H1 (cell line): ENCODE data around the gene CHPF2. TPM values are rescaled to one million over a fixed set of nuclear protein-coding genes. Genes with fewer than 3 reads are reported as not detected.

Experiments used
- CTCF ChIA-PET: fragments of 300-600 bp; sonication (Branson Sonifier 250); formaldehyde crosslinking; loops from one replicate; lab custom pipeline; 2021; ENCODE audit not compliant: partially characterized antibody; lab: Charles Lee
- POLR2A ChIA-PET: fragments of 300-600 bp; sonication (Branson Sonifier 250); formaldehyde crosslinking; loops from one replicate; lab custom pipeline; 2021; ENCODE audit warnings: inconsistent platforms; ENCODE audit not compliant: partially characterized antibody; lab: Charles Lee
- DNase-seq, 2 experiments: peaks; one replicate each; pipeline versions ENCODE4 v3.0.0 to v3.0.0-alpha.2; 2010 to 2022; ENCODE audit warnings: low spot score in 2 of 2, low read depth in 1 of 2, mixed read lengths in 1 of 2
- FAIRE-seq: peaks from 2 replicates; lab custom pipeline; 2011; peaks lifted over from hg19 to GRCh38; lab: Jason Lieb, UNC
- H2AFZ ChIP-seq: 2 replicates; pipeline ENCODE4 v1.8.1; 2012; ENCODE audit warnings: low read length, inconsistent platforms
- H2AK5ac ChIP-seq: 2 replicates; pipeline ENCODE4 v1.6.1; 2013; ENCODE audit warnings: low read depth, low read length
- H2BK120ac ChIP-seq: replicated peaks from 2 replicates; pipeline ENCODE3; 2013; ENCODE audit warnings: low read depth, low read length, inconsistent platforms
- H2BK12ac ChIP-seq: 2 replicates; pipeline ENCODE4 v1.6.1; 2013; ENCODE audit warnings: low read depth, low read length
- H2BK15ac ChIP-seq: 2 replicates; pipeline ENCODE4 v1.6.1; 2013; ENCODE audit warnings: low read length
- H2BK20ac ChIP-seq: 2 replicates; pipeline ENCODE4 v1.6.1; 2013; ENCODE audit warnings: low read length
- H2BK5ac ChIP-seq: 2 replicates; pipeline ENCODE4 v1.6.1; 2013; ENCODE audit warnings: low read depth, low read length
- H3K14ac ChIP-seq: 2 replicates; pipeline ENCODE4 v1.6.1; 2013; ENCODE audit warnings: inconsistent platforms; ENCODE audit not compliant: insufficient read length
- H3K18ac ChIP-seq: 2 replicates; pipeline ENCODE4 v1.6.1; 2013; ENCODE audit warnings: low read length; ENCODE audit errors: extremely low read depth
- H3K23ac ChIP-seq: 2 replicates; pipeline ENCODE4 v1.6.1; 2013; ENCODE audit warnings: inconsistent platforms; ENCODE audit not compliant: insufficient read length
- H3K23me2 ChIP-seq: 2 replicates; pipeline ENCODE4 v1.6.1; 2013; ENCODE audit warnings: low read depth, low read length
- H3K27ac ChIP-seq: 2 replicates; pipeline ENCODE4 v1.6.1; 2011; ENCODE audit warnings: low read depth, low read length, inconsistent platforms
- H3K27me3 ChIP-seq, 4 experiments: replicated peaks in 1 of 4; 1 replicate in 1 of 4; 2 replicates in 3 of 4; pipeline versions ENCODE4 v1.6.1 to v1.8.1; 2011 to 2013; ENCODE audit warnings: low read length in 3 of 4, mild to moderate bottlenecking in 3 of 4, inconsistent platforms in 2 of 4, mixed read lengths in 2 of 4, moderate library complexity in 1 of 4; ENCODE audit not compliant: control insufficient read depth in 3 of 4, insufficient read depth in 3 of 4; ENCODE audit errors: extremely low read depth in 1 of 4
- H3K36me3 ChIP-seq, 4 experiments: 2 replicates each; pipeline versions ENCODE4 v1.6.1 to v1.8.1; 2011 to 2013; ENCODE audit warnings: mild to moderate bottlenecking in 4 of 4, low read length in 3 of 4, moderate library complexity in 2 of 4, control low read depth in 1 of 4, inconsistent platforms in 1 of 4; ENCODE audit not compliant: insufficient read depth in 4 of 4, control insufficient read depth in 2 of 4
- H3K4ac ChIP-seq: replicated peaks from 2 replicates; pipeline ENCODE3; 2013; ENCODE audit warnings: low read length, low read depth, mixed read lengths, inconsistent platforms; ENCODE audit not compliant: insufficient read length
- H3K4me1 ChIP-seq, 4 experiments: replicated peaks in 1 of 4; 1 replicate in 1 of 4; 2 replicates in 3 of 4; pipeline versions ENCODE4 v1.6.1 to v1.8.1; 2011 to 2013; ENCODE audit warnings: low read length in 3 of 4, inconsistent platforms in 2 of 4, mixed read lengths in 1 of 4; ENCODE audit not compliant: insufficient read depth in 4 of 4, control insufficient read depth in 3 of 4
- H3K4me2 ChIP-seq, 2 experiments: 2 replicates each; pipeline versions ENCODE4 v1.6.1 to v1.8.1; 2011 to 2013; ENCODE audit warnings: low read depth in 2 of 2, low read length in 2 of 2, control low read depth in 1 of 2, inconsistent platforms in 1 of 2, mild to moderate bottlenecking in 1 of 2; ENCODE audit not compliant: insufficient read depth in 1 of 2
- H3K4me3 ChIP-seq, 4 experiments: fragments of 200-600, 300-600 bp in 1 of 4; sonication (generic), shearing (Covaris generic), sonication (Bioruptor Twin) in 1 of 4; 2 replicates each; pipeline versions ENCODE4 v1.5.1 to v1.8.1; 2011 to 2016; ENCODE audit warnings: low read length in 4 of 4, low read depth in 3 of 4, control low read depth in 2 of 4, inconsistent platforms in 2 of 4, mild to moderate bottlenecking in 2 of 4, mixed read lengths in 1 of 4, moderate library complexity in 1 of 4; ENCODE audit not compliant: insufficient read depth in 2 of 4; ENCODE audit errors: extremely low read depth in 1 of 4
- H3K56ac ChIP-seq: replicated peaks from 2 replicates; pipeline ENCODE3; 2013; ENCODE audit warnings: low read depth, mild to moderate bottlenecking, mixed read lengths, low read length, inconsistent platforms; ENCODE audit not compliant: insufficient read length
- H3K79me1 ChIP-seq: 2 replicates; pipeline ENCODE4 v1.6.1; 2013; ENCODE audit warnings: low read depth, low read length, control low read depth
- H3K79me2 ChIP-seq, 2 experiments: 2 replicates each; pipeline versions ENCODE4 v1.6.1 to v1.8.1; 2012 to 2013; ENCODE audit warnings: low read length in 2 of 2, mild to moderate bottlenecking in 2 of 2, inconsistent platforms in 1 of 2; ENCODE audit not compliant: insufficient read depth in 2 of 2, control insufficient read depth in 1 of 2
- H3K9ac ChIP-seq, 4 experiments: replicated peaks in 1 of 4; 1 replicate in 1 of 4; 2 replicates in 3 of 4; pipeline versions ENCODE4 v1.6.1 to v1.8.1; 2011 to 2013; ENCODE audit warnings: low read depth in 3 of 4, low read length in 3 of 4, control low read depth in 2 of 4, mild to moderate bottlenecking in 2 of 4, moderate library complexity in 2 of 4, inconsistent platforms in 1 of 4; ENCODE audit errors: extremely low read depth in 1 of 4
- H3K9me3 ChIP-seq, 2 experiments: 2 replicates each; pipeline versions ENCODE4 v1.6.1 to v1.8.1; 2012 to 2013; ENCODE audit warnings: mild to moderate bottlenecking in 2 of 2, moderate library complexity in 2 of 2, control low read depth in 1 of 2, inconsistent platforms in 1 of 2, low read depth in 1 of 2, low read length in 1 of 2, mixed read lengths in 1 of 2; ENCODE audit not compliant: insufficient read depth in 2 of 2
- H4K20me1 ChIP-seq, 2 experiments: replicated peaks in 1 of 2; 2 replicates each; pipeline versions ENCODE3 to v1.8.1; 2011 to 2013; ENCODE audit warnings: inconsistent platforms in 2 of 2, low read length in 2 of 2, mild to moderate bottlenecking in 1 of 2; ENCODE audit not compliant: insufficient read depth in 2 of 2, control insufficient read depth in 1 of 2
- H4K5ac ChIP-seq: 2 replicates; pipeline ENCODE4 v1.6.1; 2013; ENCODE audit warnings: low read length, low read depth, mixed read lengths, inconsistent platforms; ENCODE audit not compliant: insufficient read length
- H4K8ac ChIP-seq: 2 replicates; pipeline ENCODE4 v1.8.0; 2013; ENCODE audit warnings: mild to moderate bottlenecking, moderate library complexity, low read length, inconsistent platforms; ENCODE audit not compliant: insufficient read depth; ENCODE audit errors: extremely low read depth
- H4K91ac ChIP-seq: replicated peaks from 2 replicates; pipeline ENCODE3; 2013; ENCODE audit warnings: low read length, mixed read lengths, inconsistent platforms; ENCODE audit not compliant: insufficient read length
- BACH1 ChIP-seq: IDR thresholded peaks from 2 replicates; pipeline ENCODE4 v1.6.1; 2012; ENCODE audit warnings: low read length, improper control_type of control experiment
- CBX5 ChIP-seq: fragments of 300-800, 300-1000 bp; sonication (generic); IDR thresholded peaks from 2 replicates; pipeline ENCODE4 v1.7.1; 2016; ENCODE audit warnings: antibody characterized with exemption, low read length, low read depth
- GABPA ChIP-seq: IDR thresholded peaks from 2 replicates; pipeline ENCODE4 v1.6.1; 2011; ENCODE audit warnings: mild to moderate bottlenecking, low read length, moderate library complexity, borderline replicate concordance; ENCODE audit not compliant: insufficient read depth
- RAD21 ChIP-seq, 2 experiments: IDR thresholded peaks in 1 of 2; conservative IDR thresholded peaks in 1 of 2; 2 replicates each; pipeline ENCODE4 v1.6.1; 2011; ENCODE audit warnings: low read depth in 2 of 2, low read length in 2 of 2, improper control_type of control experiment in 1 of 2, inconsistent platforms in 1 of 2, mild to moderate bottlenecking in 1 of 2, moderate library complexity in 1 of 2
- TCF12 ChIP-seq: IDR thresholded peaks from 2 replicates; pipeline ENCODE4 v1.6.1; 2011; ENCODE audit warnings: low read depth, mild to moderate bottlenecking, low read length
- WGBS, 2 experiments: shearing (Covaris generic) in 1 of 2; methylation state at CpG; one replicate each; pipeline versions ENCODE4 v1.1.6 to v1.1.7; 2013 to 2015; ENCODE audit warnings: low lambda C conversion rate in 2 of 2, mixed read lengths in 2 of 2, inconsistent platforms in 1 of 2, low coverage in 1 of 2, missing lambda C conversion rate in 1 of 2; ENCODE audit not compliant: insufficient replicate concordance in 2 of 2, insufficient coverage in 1 of 2, insufficient read length in 1 of 2; ENCODE audit errors: extremely low coverage in 1 of 2, missing lambda C conversion rate in 1 of 2; 5-methylcytosine and 5-hydroxymethylcytosine counted together
- polyA plus RNA-seq, 7 experiments: library from polyadenylated mRNA; depleted of rRNA in 3 of 7; stranded (reverse) in 5 of 7; unstranded in 2 of 7; fragments of >200 nt in 5 of 7; fragments of 200-250 nt in 2 of 7; gene quantifications; 1 replicate in 5 of 7; 2 replicates in 1 of 7; 4 replicates in 1 of 7; pipeline versions ENCODE4 v1.2.1 to v1.2.3, GENCODE V29; 2011 to 2013; ENCODE audit warnings: missing spikeins in 2 of 7, mixed read lengths in 2 of 7
- total RNA-seq: library from RNA; stranded (reverse); fragmentation: NEBNext Ultra II Directional; extraction: Animal tissue kit (Norgen Biotek cat#: 25700); gene quantifications from 2 replicates; pipeline ENCODE4 v1.2.1, GENCODE V29; 2021

The CHPF2 gene
- total and polyA plus RNA-seq, 2 of the 8 experiments (the other 6 are each of a cell fraction or from before 2014, with no cell fraction given), result 14.4 to 20.6 TPM

GRCh38 chr7:151243045-151243349 lies 10.7 kb downstream of the CHPF2 start:
- Histone ChIP-seq H2AFZ (no peak overlapping the region), H3K18ac (no peak overlapping the region; the same call in 1 of the 2 replicates), H3K27ac (no peak overlapping the region), H3K9ac (no peak overlapping the region), H4K8ac (no peak overlapping the region), H3K27me3 (peaks cover 14 to 32% (median 31%) of the 10 kb centered on the region in 4 experiments), H4K5ac (no peak overlapping the region), H2BK120ac (no peak overlapping the region), H3K79me2 (no peaks in the 10 kb centered on the region), H2BK15ac (0 out of 2 replicates have a peak overlapping the region, but pooled peaks have one; percentile 31), H3K23ac (no peak overlapping the region), H3K9me3 (no peaks in the 10 kb centered on the region), H3K4me1 (peaks cover 0 to 38% (median 27%) of the 10 kb centered on the region in 4 experiments; a peak in 6 of 7 replicates), H2AK5ac (no peak overlapping the region), H3K4me2 (no peak overlapping the region), H2BK20ac (no peak overlapping the region), H2BK12ac (no peak overlapping the region), H3K14ac (no peak overlapping the region), H3K4ac (no peak overlapping the region), H3K79me1 (peaks cover 5% of the 10 kb centered on the region; the same call in 1 of the 2 replicates), H4K20me1 (peaks cover 1 to 12% of the 10 kb centered on the region in 2 experiments), H3K56ac (no peak overlapping the region), H4K91ac (no peak overlapping the region), H3K23me2 (peaks cover 8% of the 10 kb centered on the region; the same call in 1 of the 2 replicates), H3K4me3 (no peak overlapping the region), H2BK5ac (no peak overlapping the region), H3K36me3 (peaks cover 0 to 1% (median 0%) of the 10 kb centered on the region in 4 experiments; a peak in 2 of 8 replicates)
- TF ChIP-seq RAD21 (IDR thresholded peaks at IDR 0.05 in 1 of 2, conservative IDR thresholded peaks at IDR 0.05 in 1 of 2; ENCODE audit: low read depth in 2 of 2, low read length in 2 of 2), result no peak
- no peak for TF ChIP-seq TCF12
- no peak for TF ChIP-seq GABPA
- no peak for TF ChIP-seq CBX5
- TF ChIP-seq BACH1, result no peak
- DNase-seq, result no peak
- CTCF ChIA-PET, result interaction anchor here (0.6 to 5.1 kb wide), 24 partner anchors 8 to 833 kb away, joined by 3 to 71 read pairs (median 8); partner anchors contain the start of genes ABCF2, CHPF2 and H2BK1
- no peak for FAIRE-seq
- 46% methylated on average over 2 of the region's 2 CpGs; no CpG with 5 or more reads in 1 of the 2 experiments for WGBS, 2 experiments
- POLR2A ChIA-PET, result interaction anchor here (1.0 to 5.7 kb wide), 5 partner anchors 9 to 22 kb away, joined by 3 to 22 read pairs (median 10); partner anchors contain the start of genes ABCF2 and CHPF2
